Mesodermal cell (in vitro differentiated cells): ENCODE measurements around the gene CASP10.
A peak's percentile ranks its signal among the peaks of the same experiment; 100 is the strongest.
"Not testable (repeated sequence)": the region's sequence is repeated elsewhere in the genome, so short reads cannot be mapped to it uniquely, and the experiment has no call there.

Experiments used
- H3K27ac ChIP-seq: 2 replicates; pipeline ENCODE4 v1.7.0; 2013; ENCODE audit warnings: mild to moderate bottlenecking, low read depth, low read length, moderate library complexity; ENCODE audit not compliant: severe bottlenecking
- H3K36me3 ChIP-seq: 2 replicates; pipeline ENCODE4 v1.7.1; 2013; ENCODE audit warnings: mild to moderate bottlenecking, low read length, moderate library complexity; ENCODE audit not compliant: control insufficient read depth, insufficient read depth
- H3K4me1 ChIP-seq: one replicate; pipeline ENCODE4 v1.7.1; 2013; ENCODE audit warnings: mild to moderate bottlenecking, low read length; ENCODE audit not compliant: insufficient read depth, control insufficient read depth, poor library complexity, severe bottlenecking
- H3K4me3 ChIP-seq: 2 replicates; pipeline ENCODE4 v1.7.0; 2013; ENCODE audit warnings: low read length, control low read depth, mild to moderate bottlenecking; ENCODE audit not compliant: insufficient read depth, poor library complexity, severe bottlenecking; ENCODE audit errors: extremely low read depth
- H3K9me3 ChIP-seq: 2 replicates; pipeline ENCODE4 v1.7.1; 2013; ENCODE audit warnings: mild to moderate bottlenecking, low read length, moderate library complexity; ENCODE audit not compliant: control insufficient read depth
- WGBS, 2 experiments: methylation state at CpG; one replicate each; pipeline ENCODE4 v1.1.5; 2013; ENCODE audit warnings: missing lambda C conversion rate in 2 of 2; ENCODE audit not compliant: insufficient coverage in 2 of 2; 5-methylcytosine and 5-hydroxymethylcytosine counted together

CASP10 gene

DNA sequence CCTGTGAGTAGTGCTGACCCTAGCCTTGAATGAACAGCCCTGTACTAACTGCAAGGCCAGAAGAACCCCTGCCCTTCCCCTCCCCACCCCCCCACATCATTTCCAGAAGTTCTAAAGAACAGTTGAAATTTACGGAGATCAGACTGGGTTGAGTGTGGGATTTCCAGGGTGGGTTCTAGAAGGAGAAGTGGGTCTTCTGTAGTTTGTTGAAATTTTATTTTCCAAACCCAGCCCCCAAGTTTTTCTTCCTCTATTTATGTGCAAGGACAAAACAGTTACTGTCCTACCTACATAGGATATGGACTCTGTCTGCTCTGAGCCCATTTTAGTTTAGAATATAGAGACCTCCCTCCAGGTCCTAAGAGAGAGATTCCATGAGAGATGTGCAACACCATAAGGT, 26.3 kb upstream of the CASP10 start:
- Histone ChIP-seq H3K4me3 (no peak overlapping the region), H3K9me3 (no peaks in the 10 kb centered on the region), H3K36me3 (peaks cover 54% of the 10 kb centered on the region), H3K4me1 (peaks cover 11% of the 10 kb centered on the region), H3K27ac (no peak overlapping the region)
- WGBS, 2 experiments, result no CpG with 5 or more reads among the region's 1 CpG

DNA sequence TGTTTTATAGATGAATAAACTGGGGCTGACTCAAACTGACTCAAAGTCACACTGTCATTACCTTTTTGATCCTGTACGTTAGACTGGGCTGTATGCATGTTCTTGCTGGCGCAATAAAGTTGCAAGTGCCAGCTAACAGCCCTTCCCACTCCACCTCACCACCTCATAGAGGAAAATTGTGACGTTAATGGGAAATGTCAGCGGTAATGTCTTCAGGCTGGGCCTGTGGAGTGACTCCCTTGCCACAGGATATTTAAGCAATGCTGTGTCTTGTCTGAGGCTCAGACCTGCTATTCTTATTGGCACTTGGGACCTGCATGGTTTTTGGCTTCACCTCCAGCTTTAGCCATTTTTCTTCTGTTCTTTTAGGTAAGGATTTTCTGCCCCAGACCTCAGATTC, 25.2 kb upstream of the CASP10 start:
- Histone ChIP-seq H3K36me3 (peaks cover 56% of the 10 kb centered on the region), H3K4me3 (no peak overlapping the region), H3K4me1 (peaks cover 11% of the 10 kb centered on the region), H3K27ac (peak overlapping the region; percentile 86), H3K9me3 (no peaks in the 10 kb centered on the region)
- whole genome bisulfite sequencing, 2 experiments, result 91 to 100% methylated on average over 3 of the region's 4 CpGs

DNA sequence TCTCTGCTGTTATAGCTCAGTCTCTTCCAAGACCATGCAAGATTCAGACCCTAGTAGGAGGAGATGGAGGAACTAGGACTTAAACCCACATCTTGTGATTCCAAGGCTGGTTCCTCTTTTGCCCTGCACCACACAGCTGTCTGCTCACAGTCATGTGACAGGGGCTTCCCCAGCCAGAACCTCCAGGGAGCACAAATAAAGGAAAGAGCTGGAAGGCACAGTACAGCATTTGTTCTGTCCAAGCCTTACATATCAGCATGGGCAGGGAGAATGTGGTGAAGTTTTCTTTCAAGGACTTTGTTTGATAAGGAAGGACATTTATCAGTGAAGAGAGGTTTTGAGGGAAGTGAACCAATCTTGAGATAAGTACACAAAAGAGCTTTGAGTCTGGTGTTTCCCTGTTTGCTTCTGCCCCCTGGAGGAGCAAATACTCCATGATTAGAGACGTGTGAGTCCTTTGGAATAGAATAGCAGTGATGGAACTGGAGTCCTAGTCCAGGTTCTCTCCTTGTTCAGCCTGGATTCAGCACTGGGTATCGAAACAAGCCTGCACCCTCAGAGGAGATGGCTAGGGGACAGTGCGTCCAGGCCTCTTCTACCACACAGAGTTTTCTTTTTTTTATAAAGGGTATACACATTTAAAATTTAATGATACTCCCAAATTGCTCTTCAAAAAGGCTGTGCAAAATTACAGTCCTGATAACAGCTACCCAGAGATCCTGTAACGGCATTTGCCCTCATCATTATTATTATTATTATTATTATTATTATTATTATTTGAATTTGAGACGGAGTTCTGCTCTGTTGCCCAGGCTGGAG, 24.6 kb upstream of the CASP10 start:
- Histone ChIP-seq H3K4me1 (peaks cover 11% of the 10 kb centered on the region), H3K27ac (peak overlapping the region; percentile 86), H3K36me3 (peaks cover 56% of the 10 kb centered on the region), H3K4me3 (no peak overlapping the region), H3K9me3 (no peaks in the 10 kb centered on the region)
- WGBS, 2 experiments, result 36% methylated on average over 2 of the region's 5 CpGs; no CpG with 5 or more reads in 1 of the 2 experiments

DNA sequence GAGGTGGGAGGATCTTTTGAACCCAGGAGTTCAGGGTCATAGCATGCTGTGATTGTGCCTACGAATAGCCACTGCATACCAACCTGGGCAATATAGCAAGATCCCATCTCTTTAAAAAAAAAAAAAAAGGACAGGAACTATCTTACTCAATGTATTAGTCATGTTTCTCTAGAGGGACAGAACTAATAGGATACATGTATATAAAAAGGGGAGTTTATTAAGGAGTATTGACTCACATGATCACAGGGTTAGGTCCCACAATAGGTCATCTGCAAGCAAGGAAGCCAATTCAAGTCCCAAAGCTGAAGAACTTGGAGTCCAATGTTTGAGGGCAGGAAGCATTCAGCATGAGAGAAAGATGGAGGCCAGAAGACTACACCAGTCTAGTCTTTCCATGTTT, 18.8 kb upstream of the CASP10 start:
- H3K9me3 ChIP-seq, result no peaks in the 10 kb centered on the region
- WGBS, 2 experiments, result no CpG with 5 or more reads among the region's 1 CpG
- no peak overlapping the region for H3K27ac ChIP-seq
- H3K4me3 ChIP-seq, result no peak overlapping the region
- H3K36me3 ChIP-seq, result peaks cover 60% of the 10 kb centered on the region
- H3K4me1 ChIP-seq, result no peaks in the 10 kb centered on the region

DNA sequence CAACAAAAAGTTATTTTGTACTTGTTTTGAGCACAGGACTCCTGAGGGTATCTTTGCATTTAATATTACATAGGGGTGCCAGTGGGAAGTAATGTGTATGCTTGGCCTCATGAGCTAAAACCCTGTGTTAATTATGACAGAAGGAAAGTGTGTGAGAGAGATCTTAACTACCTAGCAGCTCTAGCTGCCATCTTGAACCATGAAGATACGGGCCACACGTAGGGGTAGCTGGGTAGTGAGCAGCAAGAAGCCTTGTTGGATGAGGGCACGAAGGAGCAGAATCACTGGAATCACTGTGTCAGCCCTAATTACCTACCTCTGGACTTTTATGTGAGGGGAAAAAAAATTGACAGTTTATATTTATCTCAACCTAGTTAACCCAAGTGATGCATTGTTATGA, 15.4 kb upstream of the CASP10 start:
- H3K9me3 ChIP-seq, result no peaks in the 10 kb centered on the region
- H3K4me1 ChIP-seq, result no peaks in the 10 kb centered on the region
- WGBS, 2 experiments, result 100% methylated on average over 3 of the region's 3 CpGs; no CpG with 5 or more reads in 1 of the 2 experiments
- no peak overlapping the region for H3K27ac ChIP-seq
- no peak overlapping the region for H3K4me3 ChIP-seq
- peaks cover 32% of the 10 kb centered on the region for H3K36me3 ChIP-seq

DNA sequence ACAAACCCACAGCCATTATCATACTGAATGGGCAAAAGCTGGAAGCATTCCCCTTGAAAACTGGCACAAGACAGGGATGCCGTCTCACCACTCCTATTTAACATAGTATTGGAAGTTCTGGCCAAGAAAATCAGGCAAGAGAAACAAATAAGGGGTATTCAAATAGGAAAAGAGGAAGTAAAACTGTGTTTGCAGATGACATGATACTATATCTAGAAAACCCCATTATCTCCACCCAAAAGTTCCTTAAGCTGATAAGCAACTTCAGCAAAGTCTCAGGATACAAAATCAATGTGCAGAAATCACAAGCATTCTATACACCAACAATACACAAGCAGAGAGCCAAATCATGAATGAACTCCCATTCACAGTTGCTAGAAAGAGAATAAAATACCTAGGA, 14.4 kb upstream of the CASP10 start:
- not testable (repeated sequence) for H3K9me3 ChIP-seq, H3K27ac ChIP-seq, H3K4me1 ChIP-seq, H3K4me3 ChIP-seq
- H3K36me3 ChIP-seq, result peaks cover 22% of the 10 kb centered on the region
- no CpG with 5 or more reads among the region's 1 CpG for WGBS, 2 experiments

DNA sequence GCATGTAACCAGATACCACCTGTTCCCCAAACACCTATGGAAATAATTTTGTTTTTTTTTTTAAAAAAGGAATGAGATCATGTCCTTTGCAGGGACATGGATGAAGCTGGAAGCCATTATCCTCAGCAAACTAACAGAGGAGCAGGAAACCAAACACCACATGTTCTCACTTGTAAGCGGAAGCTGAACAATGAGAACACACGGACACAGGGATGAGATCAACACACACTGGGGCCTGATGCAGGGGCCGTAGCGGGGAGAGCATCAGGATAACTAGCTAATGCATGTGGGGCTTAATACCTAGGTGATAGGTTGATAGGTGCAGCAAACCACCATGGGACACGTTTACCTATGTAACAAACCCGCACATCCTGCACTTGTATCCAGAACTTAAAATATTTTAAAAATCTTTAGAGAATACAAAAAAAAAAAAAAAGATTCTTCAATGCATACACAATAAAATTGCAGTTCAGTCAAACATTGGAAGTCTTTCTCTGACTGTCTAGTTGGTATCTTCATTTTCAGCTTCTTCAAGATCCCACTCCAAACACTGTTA, 11.6 kb upstream of the CASP10 start:
- Histone ChIP-seq H3K4me1 (no peaks in the 10 kb centered on the region), H3K36me3 (peaks cover 7% of the 10 kb centered on the region), H3K27ac (no peak overlapping the region), H3K9me3 (no peaks in the 10 kb centered on the region), H3K4me3 (no peak overlapping the region)
- 95 to 100% methylated on average over 2 to 4 of the region's 6 CpGs for WGBS, 2 experiments

DNA sequence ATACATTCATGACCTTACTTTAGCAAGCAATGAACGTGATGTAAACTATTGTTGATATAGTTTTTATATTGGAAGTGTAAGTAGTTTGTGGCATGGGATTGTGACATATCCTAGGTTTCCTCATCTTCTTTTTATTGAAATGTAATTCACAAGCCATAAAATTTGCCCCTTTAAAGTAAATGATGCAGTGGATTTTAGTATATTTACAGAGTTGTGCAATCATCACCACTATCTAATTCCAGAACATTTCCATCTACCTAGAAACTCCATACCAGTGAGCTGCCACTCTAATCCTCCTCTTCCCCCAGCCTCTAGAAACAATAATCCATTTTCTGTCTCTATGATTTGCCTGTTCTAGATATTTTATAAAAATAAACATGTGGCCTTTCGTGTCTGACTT, 10.7 kb upstream of the CASP10 start:
- no peak overlapping the region for H3K27ac ChIP-seq
- no peaks in the 10 kb centered on the region for H3K9me3 ChIP-seq
- no peak overlapping the region for H3K4me3 ChIP-seq
- no peaks in the 10 kb centered on the region for H3K36me3 ChIP-seq
- H3K4me1 ChIP-seq, result no peaks in the 10 kb centered on the region
- WGBS, 2 experiments, result no CpG with 5 or more reads among the region's 2 CpGs

DNA sequence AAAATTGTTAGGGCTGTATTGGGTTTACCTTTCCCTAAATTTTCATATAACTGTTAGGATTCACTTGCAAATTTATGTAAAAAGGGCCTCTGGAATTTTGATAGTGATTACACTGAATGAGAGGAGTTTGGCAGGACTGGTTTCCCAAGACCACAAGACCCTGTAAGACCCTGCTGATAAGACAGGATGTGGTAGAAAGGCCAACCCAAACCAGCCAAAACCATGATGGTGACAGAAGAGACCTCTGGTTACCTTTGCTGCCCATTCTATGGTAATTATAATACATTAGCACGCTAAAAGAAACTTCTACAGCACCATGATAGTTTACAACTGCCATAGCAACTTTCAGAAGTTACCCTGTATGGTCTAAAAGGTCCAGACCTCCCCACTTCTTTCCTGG, 8.3 kb upstream of the CASP10 start:
- H3K9me3 ChIP-seq, result peaks cover 10% of the 10 kb centered on the region
- no peaks in the 10 kb centered on the region for H3K36me3 ChIP-seq
- no peaks in the 10 kb centered on the region for H3K4me1 ChIP-seq
- WGBS, 2 experiments, result no CpG with 5 or more reads among the region's 1 CpG
- no peak overlapping the region for H3K4me3 ChIP-seq
- no peak overlapping the region for H3K27ac ChIP-seq

DNA sequence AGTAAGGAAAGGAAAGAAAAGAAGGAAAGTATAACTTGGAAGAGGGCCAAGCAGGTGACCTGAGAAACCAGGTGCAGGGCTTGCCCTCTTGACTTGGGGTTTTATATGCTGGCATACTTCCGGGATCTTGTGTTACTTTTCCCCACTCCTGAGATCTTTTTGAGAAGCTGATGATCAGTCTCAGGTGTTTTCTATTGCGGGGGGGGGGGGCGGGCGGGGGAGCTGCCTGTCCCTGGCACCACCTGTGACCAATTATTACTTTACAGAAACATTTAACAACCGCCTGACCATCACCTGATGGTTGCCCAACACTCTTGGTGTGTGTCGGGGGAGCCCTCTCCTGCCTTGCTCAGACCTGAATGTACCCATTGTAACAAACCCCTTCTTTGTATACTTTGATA, 6.9 kb upstream of the CASP10 start:
- peaks cover 10% of the 10 kb centered on the region for H3K9me3 ChIP-seq
- no peaks in the 10 kb centered on the region for H3K4me1 ChIP-seq
- H3K36me3 ChIP-seq, result no peaks in the 10 kb centered on the region
- H3K4me3 ChIP-seq, result no peak overlapping the region
- H3K27ac ChIP-seq, result no peak overlapping the region
- 83 to 100% methylated on average over 2 of the region's 6 CpGs for WGBS, 2 experiments

DNA sequence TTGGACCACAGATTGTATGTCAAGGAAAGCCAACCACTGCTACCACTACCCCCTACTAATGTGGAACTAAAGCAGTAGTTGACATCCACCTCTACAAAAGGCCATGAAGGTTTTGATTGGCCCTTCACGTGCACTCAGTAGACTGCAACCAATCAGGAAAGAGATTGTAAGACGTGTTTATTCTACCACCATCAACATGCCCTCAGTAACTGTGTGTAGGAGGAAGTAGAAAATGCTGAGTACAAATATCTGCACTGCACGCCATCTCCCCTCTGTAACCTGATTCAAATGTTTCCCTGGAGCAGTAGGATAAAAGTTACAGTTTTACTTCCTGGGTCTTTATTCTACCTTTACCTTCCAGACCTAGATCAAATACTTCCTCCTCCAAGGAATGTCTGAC, 2.9 kb upstream of the CASP10 start:
- no peak overlapping the region for H3K4me3 ChIP-seq
- 100% methylated on average over 1 of the region's 3 CpGs; no CpG with 5 or more reads in 1 of the 2 experiments for WGBS, 2 experiments
- H3K36me3 ChIP-seq, result no peaks in the 10 kb centered on the region
- peaks cover 3% of the 10 kb centered on the region for H3K4me1 ChIP-seq
- no peak overlapping the region for H3K27ac ChIP-seq
- H3K9me3 ChIP-seq, result peaks cover 10% of the 10 kb centered on the region
